Suprapubic skin (tissue), 3 donors: ENCODE results near the gene NT5DC4.

Experiments used
- CTCF ChIP-seq, 2 donors: fragments of 200-600 bp in 1 of 2; fragments of 450-650 bp in 1 of 2; sonication (generic) in 1 of 2; IDR thresholded peaks; one replicate each; pipeline ENCODE4 v1.5.1; 2016 to 2019; ENCODE audit warnings: antibody characterized with exemption in 2 of 2, mild to moderate bottlenecking in 1 of 2, moderate library complexity in 1 of 2
- EP300 ChIP-seq: sonication (generic); formaldehyde crosslinking; IDR thresholded peaks from one replicate; pipeline ENCODE4 v1.6.1; 2017; ENCODE audit warnings: antibody characterized with exemption

DNA sequence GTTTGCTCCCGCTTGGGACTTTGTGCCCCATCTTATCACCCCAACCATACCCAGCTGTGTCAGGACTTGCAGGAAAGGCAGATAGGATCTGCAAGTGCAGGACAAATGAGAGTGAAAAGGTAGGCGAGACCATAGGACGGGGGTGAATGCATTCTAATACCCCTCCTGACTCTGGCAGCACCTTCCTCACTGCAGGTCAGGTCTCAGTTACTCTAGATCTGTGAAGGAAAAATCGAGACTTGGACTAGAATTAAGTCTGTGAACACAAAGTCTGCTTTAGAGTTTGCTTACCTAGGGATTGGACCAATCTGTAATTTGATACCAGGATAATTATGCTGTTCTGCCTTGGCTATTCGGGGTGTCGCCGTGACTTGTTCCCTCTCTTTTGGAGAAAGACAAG lies 19.7 kb downstream of the NT5DC4 start:
- TF ChIP-seq CTCF (IDR thresholded peaks at IDR 0.05) (no peak), EP300 (no peak)
